ENCODE data around the gene POU2F1.
"Not testable (repeated sequence)": the region's sequence is repeated elsewhere in the genome, so short reads cannot be mapped to it uniquely, and the experiment has no call there.

The POU2F1 gene

GRCh38 chr1:167230437-167230836 lies 9.8 kb downstream of the POU2F1 start:
- DNase-seq (ENCODE audit: low read depth in 4 of 4, low spot score in 1 of 4), result no peak

GRCh38 chr1:167231873-167232450 lies 11.3 kb downstream of the POU2F1 start:
- no peak for DNase-seq (ENCODE audit: low read depth in 4 of 4, low spot score in 1 of 4)

DNA sequence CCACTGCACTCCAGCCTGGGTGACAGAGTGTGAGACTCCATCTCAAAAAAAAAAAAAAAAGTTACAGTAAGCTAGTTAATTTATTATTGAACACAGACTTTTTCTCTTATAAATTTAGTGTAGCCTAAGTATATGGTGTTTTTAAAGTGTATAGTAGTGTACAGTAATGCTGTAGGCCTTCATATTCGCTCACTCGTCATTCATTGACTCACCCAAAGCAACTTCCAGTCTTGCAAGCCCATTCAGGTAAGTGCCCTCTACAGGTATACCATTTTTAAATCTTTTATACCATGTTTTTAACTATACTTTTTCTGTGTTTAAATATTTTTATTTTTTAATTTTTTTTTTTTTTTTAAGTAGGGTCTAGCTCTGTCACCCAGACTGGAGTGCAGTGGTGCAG lies 12.1 kb downstream of the POU2F1 start:
- DNase-seq (ENCODE audit: low read depth in 4 of 4, low spot score in 1 of 4), result no peak

DNA sequence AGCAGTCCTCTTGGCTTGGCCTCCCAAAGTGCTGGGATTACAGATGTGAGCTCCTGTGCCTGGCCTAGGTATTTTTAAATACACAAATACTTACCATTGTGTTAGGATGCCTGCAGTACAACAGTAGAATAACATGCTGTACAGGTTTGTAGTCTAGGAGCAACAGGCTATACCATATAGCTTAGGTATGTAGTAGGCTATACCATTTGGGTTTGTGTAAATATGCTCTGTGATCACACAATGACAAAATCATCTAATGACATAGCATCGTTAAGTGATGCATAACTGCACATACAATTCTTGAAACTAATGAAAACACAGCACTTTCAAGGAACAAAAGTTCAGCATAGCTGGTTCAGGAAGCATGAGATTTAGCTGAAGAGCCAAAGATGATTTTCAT lies 12.7 kb downstream of the POU2F1 start:
- DNase-seq (ENCODE audit: low read depth in 4 of 4, low spot score in 1 of 4), result no peak

- no peak for DNase-seq (ENCODE audit: low read depth in 4 of 4, low spot score in 1 of 4)
These were observed 16.3 kb downstream of the POU2F1 start for GRCh38 chr1:167237000-167237399.

GRCh38 chr1:167238713-167239112 lies 18.0 kb downstream of the POU2F1 start:
- DNase-seq (ENCODE audit: low read depth in 4 of 4, low spot score in 1 of 4), result no peak

DNA sequence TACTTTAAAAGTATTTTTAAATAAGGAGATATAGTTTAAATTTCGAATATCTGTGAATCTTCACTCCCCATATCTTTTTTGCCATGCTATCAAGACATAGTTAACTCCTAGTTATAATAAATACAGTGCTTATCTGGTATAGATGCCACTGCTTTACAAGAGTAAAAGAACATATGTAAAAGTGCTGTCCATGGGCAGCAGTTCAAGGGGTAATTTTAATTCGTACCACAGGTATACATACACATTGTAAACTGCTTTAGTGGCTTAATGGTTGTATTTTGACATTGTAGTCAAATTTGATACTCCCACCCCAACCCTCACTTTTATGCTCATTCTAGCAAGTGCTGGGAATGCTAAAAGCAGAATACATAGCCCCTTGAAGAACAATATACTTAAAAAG lies 18.6 kb downstream of the POU2F1 start:
- DNase-seq (ENCODE audit: low read depth in 4 of 4, low spot score in 1 of 4), result no peak

GRCh38 chr1:167244244-167244643 lies 23.6 kb downstream of the POU2F1 start:
- no peak for DNase-seq (ENCODE audit: low read depth in 4 of 4, low spot score in 1 of 4)

DNA sequence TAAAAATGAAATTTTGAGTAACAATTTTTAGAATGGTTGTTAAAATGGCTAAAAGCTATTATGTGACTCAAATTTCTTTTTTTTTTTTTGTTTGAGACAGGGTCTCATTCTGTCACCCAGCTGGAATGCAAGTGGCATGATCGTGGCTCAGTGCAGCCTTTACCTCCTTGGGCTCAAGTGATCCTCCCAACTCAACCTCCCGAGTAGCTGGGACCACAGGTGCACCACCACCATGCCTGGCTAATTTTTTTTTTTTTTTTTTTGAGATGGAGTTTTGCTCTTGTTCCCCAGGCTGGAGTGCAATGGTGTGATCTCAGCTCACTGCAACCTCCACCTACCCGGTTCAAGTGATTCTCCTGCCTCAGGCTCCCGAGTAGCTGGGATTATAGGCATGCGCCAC lies 24.5 kb downstream of the POU2F1 start:
- DNase-seq (ENCODE audit: low read depth in 4 of 4, low spot score in 1 of 4), result not testable (repeated sequence)

GRCh38 chr1:167246971-167247370 lies 26.3 kb downstream of the POU2F1 start:
- no peak for DNase-seq (ENCODE audit: low read depth in 4 of 4, low spot score in 1 of 4)

DNA sequence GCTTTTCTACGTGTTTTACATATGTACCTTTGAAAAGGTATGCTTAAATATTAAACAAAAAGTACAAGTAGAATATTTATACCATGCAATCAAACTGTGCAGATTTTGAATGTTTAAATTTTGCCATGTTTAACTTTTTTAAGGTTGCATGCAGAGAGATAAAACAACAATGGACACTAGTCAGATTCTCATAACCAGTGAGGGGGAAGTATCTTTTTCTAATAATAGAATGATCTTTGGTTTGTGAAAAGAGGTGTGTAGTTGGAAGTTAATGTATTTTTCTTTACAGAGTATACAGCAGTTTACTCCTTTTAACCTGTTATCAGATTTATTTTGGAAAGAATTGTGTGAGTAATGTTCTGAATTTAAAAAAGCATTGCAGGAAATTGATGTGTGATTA lies 27.1 kb downstream of the POU2F1 start:
- DNase-seq (ENCODE audit: low read depth in 4 of 4, low spot score in 1 of 4), result no peak

DNA sequence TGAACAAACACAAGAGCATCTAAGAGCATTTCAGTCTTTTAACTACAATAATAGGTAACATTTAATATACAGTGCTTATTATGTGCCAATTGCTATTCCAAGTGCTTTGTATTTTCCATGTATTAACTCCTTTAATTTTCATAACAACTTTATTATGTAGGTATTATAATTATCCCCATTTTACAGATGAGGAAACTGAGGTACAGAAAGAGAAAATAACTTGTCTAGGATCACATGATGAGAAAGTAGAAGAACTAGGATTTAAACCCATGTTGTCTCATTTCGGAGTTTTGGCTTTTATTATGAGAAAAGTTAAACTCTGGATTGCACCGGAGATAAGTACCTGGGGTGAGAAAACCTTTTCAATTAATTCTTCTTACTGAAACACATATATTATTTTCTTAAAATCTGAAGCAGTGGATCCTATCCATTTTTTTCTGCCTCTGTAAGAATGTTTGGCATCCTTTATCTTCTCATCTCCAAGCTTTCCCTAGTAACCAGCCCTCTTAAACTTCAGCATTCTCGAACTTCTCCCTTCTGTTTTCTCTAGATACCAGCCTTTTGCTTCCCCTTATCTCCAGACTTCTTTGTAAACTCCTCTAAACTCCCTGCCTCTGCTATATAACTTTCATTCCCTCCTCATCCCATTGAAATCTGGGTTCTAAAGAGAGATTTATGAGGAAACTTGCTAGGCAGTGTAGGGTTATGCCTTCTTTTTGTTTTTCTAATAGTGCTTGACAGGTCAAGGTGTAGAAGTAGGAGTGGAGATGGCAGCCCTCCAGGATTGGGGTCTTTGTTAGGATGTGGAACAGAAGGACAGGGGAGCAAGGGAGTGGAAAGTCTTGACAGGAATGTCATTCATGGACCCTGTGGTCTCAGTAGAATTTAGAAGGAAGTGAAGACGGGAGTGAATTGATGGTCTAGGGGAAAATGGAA lies 28.3 kb downstream of the POU2F1 start:
- DNase-seq (ENCODE audit: low read depth in 4 of 4, low spot score in 1 of 4), result no peak

DNA sequence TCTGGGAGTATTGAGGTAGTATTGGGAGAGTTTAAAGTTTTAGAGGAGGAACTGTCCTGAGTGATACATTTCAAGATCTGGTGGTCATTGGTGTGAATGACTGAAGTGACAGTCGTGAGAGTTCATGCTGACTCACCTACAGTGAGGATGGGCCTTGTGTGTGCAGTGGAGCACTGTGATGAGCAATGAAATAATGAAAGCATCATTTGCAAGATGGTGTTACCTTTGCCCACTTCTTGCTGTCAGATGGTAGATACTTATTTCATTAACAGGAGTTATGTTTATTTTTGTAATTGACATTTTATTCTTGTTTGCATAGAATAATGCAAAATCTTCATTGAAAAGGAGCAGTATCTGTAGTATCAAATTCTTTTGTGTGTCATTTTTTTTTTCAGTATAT lies 29.0 kb downstream of the POU2F1 start:
- no peak for DNase-seq (ENCODE audit: low read depth in 4 of 4, low spot score in 1 of 4)

DNA sequence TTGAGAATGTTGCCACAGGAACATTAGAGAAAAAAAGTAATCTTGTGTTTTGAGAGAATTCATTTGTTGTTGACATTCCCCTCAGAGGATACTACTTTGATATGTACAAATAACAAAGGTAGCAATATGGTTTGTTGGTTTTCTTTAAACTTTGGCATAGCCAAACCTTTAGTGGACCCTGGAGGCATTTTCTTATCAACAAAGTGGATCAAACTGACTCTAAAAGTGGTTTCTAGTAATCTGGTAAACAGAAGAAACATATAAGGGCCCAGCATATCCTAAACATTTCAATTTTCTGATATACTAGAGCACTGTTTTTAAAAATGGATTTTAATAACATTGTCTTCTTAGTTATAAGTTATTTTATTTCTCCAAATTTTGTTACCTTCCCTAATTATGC lies 29.8 kb downstream of the POU2F1 start:
- DNase-seq (ENCODE audit: low read depth in 4 of 4, low spot score in 1 of 4), result no peak

DNA sequence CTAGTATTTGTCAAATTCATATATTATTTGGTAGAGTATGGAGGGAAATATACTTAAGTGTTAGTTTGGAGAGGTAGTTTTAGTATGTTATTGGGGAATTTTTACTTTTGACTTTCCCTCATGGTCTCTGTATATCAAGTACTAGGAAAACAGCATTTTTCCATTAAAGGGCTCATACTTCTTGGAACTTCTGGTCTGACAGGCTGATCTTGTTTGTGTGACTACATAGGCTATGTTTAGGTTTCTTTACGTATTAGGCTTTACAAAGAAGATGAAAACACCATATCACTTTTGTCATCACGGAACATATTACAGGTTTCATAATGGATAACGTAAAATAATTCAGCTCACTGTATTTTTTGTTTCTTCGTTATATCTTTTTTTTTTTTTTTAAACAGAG lies 30.8 kb downstream of the POU2F1 start:
- DNase-seq (ENCODE audit: low read depth in 4 of 4, low spot score in 1 of 4), result no peak

DNA sequence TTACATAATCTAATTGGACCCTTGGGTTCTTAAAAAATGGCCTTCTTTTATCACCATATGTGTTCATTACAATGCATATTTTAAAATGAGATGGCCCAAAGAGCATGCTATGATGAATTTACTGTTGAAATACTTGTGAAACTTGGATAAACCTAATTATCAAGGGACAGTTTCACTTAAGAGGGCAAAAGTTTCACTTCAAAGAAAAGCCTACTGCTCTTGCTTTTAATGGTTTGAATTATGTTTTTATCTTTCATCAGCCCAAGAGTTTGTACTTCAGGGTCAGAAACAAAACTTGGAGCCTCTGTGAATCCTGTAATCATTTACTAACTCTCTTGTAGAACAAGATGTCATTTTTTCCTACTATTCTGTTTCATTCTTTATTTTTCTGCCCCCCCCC lies 32.3 kb downstream of the POU2F1 start:
- no peak for DNase-seq (ENCODE audit: low read depth in 4 of 4, low spot score in 1 of 4)

- no peak for DNase-seq (ENCODE audit: low read depth in 4 of 4, low spot score in 1 of 4)
These were observed 38.2 kb downstream of the POU2F1 start for GRCh38 chr1:167258858-167259257.

DNA sequence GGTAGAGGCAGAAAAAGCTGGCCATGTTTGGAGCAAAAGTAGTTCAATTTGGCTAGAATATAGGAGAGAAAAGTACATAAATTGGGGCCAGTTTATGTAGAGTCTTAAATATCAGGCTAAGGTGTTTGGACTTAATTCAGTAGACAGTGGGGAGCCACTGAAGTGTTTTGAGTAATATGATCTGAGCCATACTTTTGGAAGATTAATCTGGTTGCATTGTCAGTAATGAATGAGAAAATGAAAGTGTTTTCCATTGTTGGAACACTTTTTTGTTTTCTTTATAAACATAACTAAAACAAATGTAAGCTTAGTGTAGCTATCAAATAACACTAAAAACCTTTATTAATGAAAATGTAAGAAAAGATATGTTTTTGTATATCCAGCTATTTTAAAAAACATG lies 42.1 kb downstream of the POU2F1 start:
- DNase-seq (ENCODE audit: low read depth in 4 of 4, low spot score in 1 of 4), result no peak

DNA sequence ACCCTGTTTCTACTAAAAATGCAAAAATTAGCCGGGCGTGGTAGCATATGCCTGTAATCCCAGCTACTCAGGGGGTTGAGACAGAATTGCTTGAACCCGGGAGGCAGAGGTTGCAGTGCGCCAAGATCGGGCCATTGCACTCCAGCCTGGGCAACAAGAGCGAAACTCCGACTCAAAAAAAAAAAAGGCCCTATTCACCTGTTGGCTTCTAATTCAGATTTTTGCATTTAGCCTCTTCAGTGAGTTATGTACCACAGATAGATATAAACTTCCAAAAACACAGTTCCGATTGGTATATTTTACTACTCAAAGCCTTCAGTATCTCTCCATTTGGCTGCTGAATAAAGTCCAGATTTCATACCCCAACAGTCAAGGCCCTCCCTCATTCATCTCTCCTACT lies 42.7 kb downstream of the POU2F1 start:
- no peak for DNase-seq (ENCODE audit: low read depth in 4 of 4, low spot score in 1 of 4)

DNA sequence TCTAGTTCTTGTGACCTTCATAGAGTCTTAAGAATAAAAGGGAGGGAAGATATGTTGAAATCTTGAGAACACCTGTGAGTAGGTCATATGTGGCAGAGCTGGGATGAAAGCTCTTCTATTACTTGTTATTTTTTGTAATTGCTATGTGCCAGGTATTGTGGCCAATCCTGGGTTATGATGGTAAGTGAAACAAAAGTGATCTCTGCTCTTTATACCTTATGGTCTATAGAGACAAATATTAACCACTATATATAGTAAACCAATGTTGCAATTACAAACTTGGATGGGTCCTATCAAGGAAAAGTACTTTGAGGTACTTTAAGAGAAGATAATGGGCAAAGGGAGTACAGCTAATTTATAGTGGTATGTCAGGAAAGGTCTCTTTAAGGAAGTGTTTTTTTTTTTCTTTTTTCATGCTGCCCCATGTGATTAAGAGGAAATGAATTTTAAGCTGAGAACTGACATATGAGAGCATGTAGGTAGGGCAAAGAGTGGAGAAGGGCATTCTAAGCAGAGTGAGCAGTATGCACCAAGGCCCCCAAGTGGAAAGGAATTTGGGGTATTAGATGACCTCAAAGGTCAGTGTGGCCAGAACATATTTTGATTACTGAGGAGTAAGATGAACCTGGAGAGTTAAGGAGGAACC lies 43.3 kb downstream of the POU2F1 start:
- DNase-seq (ENCODE audit: low read depth in 4 of 4, low spot score in 1 of 4), result no peak

- DNase-seq (ENCODE audit: low read depth in 4 of 4, low spot score in 1 of 4), result no peak
These were observed 46.3 kb downstream of the POU2F1 start for GRCh38 chr1:167266965-167267364.

- no peak for DNase-seq (ENCODE audit: low read depth in 4 of 4, low spot score in 1 of 4)
These were observed 47.7 kb downstream of the POU2F1 start for GRCh38 chr1:167268347-167268787.
